ENCODE measurements around the gene ZC3H18. TPM values are rescaled to one million over a fixed set of nuclear protein-coding genes. Genes with fewer than 3 reads are reported as not detected.

Gene ZC3H18
- total and polyA plus RNA-seq, 3 experiments from 2014 or later, result 21.6 to 102 (median 91.4) TPM

GRCh38 chr16:88633684-88634140 is 63.5 kb downstream of the ZC3H18 start:
- peak; percentile 44 to 83 (median 69) for DNase-seq
- no peaks in the 10 kb centered on the region for H3K27me3 ChIP-seq (ENCODE audit: insufficient read depth, low read length, poor library complexity, severe bottlenecking)
- H3K27ac Mint-ChIP-seq, result peak overlapping the region; percentile 83 to 97 (median 92)
- ChIA-PET CTCF (interaction anchor here (0.7 to 4.2 kb wide), 11 partner anchors 13 to 1140 kb away, joined by 3 to 21 read pairs (median 3); partner anchors contain the start of genes GALNS, MVD, TRAPPC2L and ZC3H18), POLR2A (interaction anchor here (0.7 to 2.4 kb wide), 5 partner anchors 14 to 69 kb away, joined by 3 to 15 read pairs (median 4); partner anchors contain the start of gene MVD)
- peaks cover 0 to 39% (median 3%) of the 10 kb centered on the region in 3 donors for H3K36me3 Mint-ChIP-seq
- H3K4me1 ChIP-seq (ENCODE audit: insufficient read depth, low read length), result peaks cover 34% of the 10 kb centered on the region
- no peaks in the 10 kb centered on the region for H3K27me3 Mint-ChIP-seq
- peak overlapping the region; percentile 61 for H3K4me3 ChIP-seq (ENCODE audit: low read length)
- peak overlapping the region; percentile 75 to 90 (median 82) for H3K4me3 Mint-ChIP-seq
- H3K27ac ChIP-seq (ENCODE audit: low read depth, low read length), result peak overlapping the region; percentile 75
- peaks cover 0 to 6% (median 3%) of the 10 kb centered on the region in 5 donors for H3K9me3 Mint-ChIP-seq
- H3K36me3 ChIP-seq (ENCODE audit: insufficient read depth, low read length), result no peaks in the 10 kb centered on the region
- peaks cover 30 to 43% (median 31%) of the 10 kb centered on the region in 3 donors for H3K4me1 Mint-ChIP-seq
- H3K9me3 ChIP-seq (ENCODE audit: low read length), result no peaks in the 10 kb centered on the region

- Mint-ChIP-seq H3K27me3 (no peaks in the 10 kb centered on the region), H3K4me3 (peak overlapping the region; percentile 75 to 90 (median 82)), H3K4me1 (peaks cover 31 to 48% (median 31%) of the 10 kb centered on the region in 3 donors), H3K27ac (peak overlapping the region; percentile 83 to 97 (median 92)), H3K9me3 (peaks cover 0 to 6% (median 3%) of the 10 kb centered on the region in 5 donors), H3K36me3 (peaks cover 0 to 34% (median 3%) of the 10 kb centered on the region in 3 donors)
- POLR2A ChIA-PET, result interaction anchor here (1.6 to 2.4 kb wide), 2 partner anchors 14 to 68 kb away, joined by 8 to 15 read pairs; no protein-coding TSS in a partner anchor
- Histone ChIP-seq H3K4me1 (ENCODE audit: insufficient read depth, low read length) (peaks cover 40% of the 10 kb centered on the region), H3K9me3 (ENCODE audit: low read length) (no peaks in the 10 kb centered on the region), H3K27me3 (ENCODE audit: insufficient read depth, low read length, poor library complexity, severe bottlenecking) (no peaks in the 10 kb centered on the region), H3K36me3 (ENCODE audit: insufficient read depth, low read length) (no peaks in the 10 kb centered on the region), H3K4me3 (ENCODE audit: low read length) (peak overlapping the region; percentile 61), H3K27ac (ENCODE audit: low read depth, low read length) (peak overlapping the region; percentile 75)
- peak; percentile 46 to 73 (median 56) for DNase-seq
- CTCF ChIA-PET, result interaction anchor here (1.0 to 4.2 kb wide), 3 partner anchors 14 to 159 kb away, joined by 3 to 21 read pairs (median 6); partner anchors contain the start of gene ZC3H18
Observed at GRCh38 chr16:88634141-88634993, 64.2 kb downstream of the ZC3H18 start.

- Histone ChIP-seq H3K4me3 (ENCODE audit: low read length) (peak overlapping the region; percentile 61), H3K27me3 (ENCODE audit: insufficient read depth, low read length, poor library complexity, severe bottlenecking) (no peaks in the 10 kb centered on the region), H3K36me3 (ENCODE audit: insufficient read depth, low read length) (no peaks in the 10 kb centered on the region), H3K4me1 (ENCODE audit: insufficient read depth, low read length) (peaks cover 48% of the 10 kb centered on the region), H3K27ac (ENCODE audit: low read depth, low read length) (peak overlapping the region; percentile 75), H3K9me3 (ENCODE audit: low read length) (no peaks in the 10 kb centered on the region)
- peaks cover 0 to 3% of the 10 kb centered on the region in 2 donors for H3K27me3 Mint-ChIP-seq
- POLR2A ChIA-PET, result interaction anchor here (0.5 to 2.6 kb wide), 2 partner anchors 10 to 15 kb away, joined by 5 to 29 read pairs; no protein-coding TSS in a partner anchor
- peak overlapping the region; percentile 75 to 90 (median 82) for H3K4me3 Mint-ChIP-seq
- peak overlapping the region; percentile 78 to 96 (median 92) for H3K27ac Mint-ChIP-seq
- CTCF ChIA-PET, result no interaction called here
- no peak for DNase-seq
- H3K36me3 Mint-ChIP-seq, result peaks cover 0 to 28% (median 3%) of the 10 kb centered on the region in 3 donors
- peaks cover 0 to 6% (median 3%) of the 10 kb centered on the region in 5 donors for H3K9me3 Mint-ChIP-seq
- H3K4me1 Mint-ChIP-seq, result peaks cover 33 to 54% (median 35%) of the 10 kb centered on the region in 3 donors
Observed at GRCh38 chr16:88634994-88635670, 64.9 kb downstream of the ZC3H18 start.

- no peak overlapping the region for H3K27ac ChIP-seq (ENCODE audit: low read depth, low read length)
- Mint-ChIP-seq H3K27ac (peak overlapping the region; percentile 46 to 96 (median 92)), H3K4me1 (peaks cover 36 to 60% (median 41%) of the 10 kb centered on the region in 3 donors), H3K4me3 (peak overlapping the region; percentile 65 to 90 (median 78)), H3K9me3 (peaks cover 0 to 6% (median 3%) of the 10 kb centered on the region in 5 donors), H3K36me3 (peaks cover 0 to 24% (median 3%) of the 10 kb centered on the region in 3 donors), H3K27me3 (peaks cover 0 to 7% of the 10 kb centered on the region in 2 donors)
- ChIA-PET POLR2A (interaction anchor here (0.5 to 2.6 kb wide), 3 partner anchors 10 to 66 kb away, joined by 5 to 29 read pairs (median 6); partner anchors contain the start of gene ZC3H18), CTCF (no interaction called here)
- H3K9me3 ChIP-seq (ENCODE audit: low read length), result no peaks in the 10 kb centered on the region
- H3K4me3 ChIP-seq (ENCODE audit: low read length), result no peak overlapping the region
- H3K4me1 ChIP-seq (ENCODE audit: insufficient read depth, low read length), result peaks cover 50% of the 10 kb centered on the region
- H3K27me3 ChIP-seq (ENCODE audit: insufficient read depth, low read length, poor library complexity, severe bottlenecking), result no peaks in the 10 kb centered on the region
- H3K36me3 ChIP-seq (ENCODE audit: insufficient read depth, low read length), result no peaks in the 10 kb centered on the region
- no peak for DNase-seq
Observed at GRCh38 chr16:88635671-88636319, 65.6 kb downstream of the ZC3H18 start.

GRCh38 chr16:88636488-88637265 is 66.5 kb downstream of the ZC3H18 start:
- no peak overlapping the region for H3K4me3 ChIP-seq (ENCODE audit: low read length)
- ChIA-PET CTCF (interaction anchor here (0.9 to 2.9 kb wide), 7 partner anchors 13 to 70 kb away, joined by 3 to 17 read pairs (median 3); partner anchors contain the start of gene MVD), POLR2A (interaction anchor here (0.5 to 2.6 kb wide), 7 partner anchors 12 to 69 kb away, joined by 3 to 29 read pairs (median 5); partner anchors contain the start of gene ZC3H18)
- Mint-ChIP-seq H3K4me1 (peaks cover 36 to 65% (median 41%) of the 10 kb centered on the region in 3 donors), H3K36me3 (peaks cover 0 to 15% (median 3%) of the 10 kb centered on the region in 3 donors), H3K4me3 (peak overlapping the region; percentile 50 to 88 (median 76)), H3K9me3 (peaks cover 0 to 6% (median 3%) of the 10 kb centered on the region in 5 donors), H3K27me3 (peaks cover 0 to 7% of the 10 kb centered on the region in 2 donors), H3K27ac (peak overlapping the region; percentile 90 to 98 (median 94))
- H3K4me1 ChIP-seq (ENCODE audit: insufficient read depth, low read length), result peaks cover 50% of the 10 kb centered on the region
- no peaks in the 10 kb centered on the region for H3K9me3 ChIP-seq (ENCODE audit: low read length)
- H3K27ac ChIP-seq (ENCODE audit: low read depth, low read length), result peak overlapping the region; percentile 9
- H3K27me3 ChIP-seq (ENCODE audit: insufficient read depth, low read length, poor library complexity, severe bottlenecking), result no peaks in the 10 kb centered on the region
- no peaks in the 10 kb centered on the region for H3K36me3 ChIP-seq (ENCODE audit: insufficient read depth, low read length)
- peak in 1 of 5 donors; percentile 20 for DNase-seq

- Histone ChIP-seq H3K4me3 (ENCODE audit: low read length) (no peak within 1 kb of the TSS), H3K4me1 (ENCODE audit: insufficient read depth, low read length) (peaks cover 48% of the 10 kb centered on the region), H3K27me3 (ENCODE audit: insufficient read depth, low read length, poor library complexity, severe bottlenecking) (no peaks in the 10 kb centered on the region), H3K9me3 (ENCODE audit: low read length) (no peaks in the 10 kb centered on the region), H3K27ac (ENCODE audit: low read depth, low read length) (no peak within 1 kb of the TSS), H3K36me3 (ENCODE audit: insufficient read depth, low read length) (no peaks in the 10 kb centered on the region)
- H3K9me3 Mint-ChIP-seq, result peaks cover 0 to 6% (median 3%) of the 10 kb centered on the region in 5 donors
- no peak for DNase-seq
- peaks cover 0 to 16% (median 0%) of the 10 kb centered on the region in 3 donors for H3K36me3 Mint-ChIP-seq
- peak within 1 kb of the TSS; percentile 86 to 98 (median 93) for H3K27ac Mint-ChIP-seq
- peaks cover 34 to 63% (median 39%) of the 10 kb centered on the region in 3 donors for H3K4me1 Mint-ChIP-seq
- H3K27me3 Mint-ChIP-seq, result peaks cover 0 to 7% of the 10 kb centered on the region in 2 donors
- peak within 1 kb of the TSS in 6 of 7 donors; percentile 47 to 84 (median 66) for H3K4me3 Mint-ChIP-seq
- ChIA-PET POLR2A (interaction anchor here (0.7 to 2.0 kb wide), 5 partner anchors 19 to 67 kb away, joined by 3 to 5 read pairs (median 5); no protein-coding TSS in a partner anchor), CTCF (interaction anchor here (0.7 to 2.9 kb wide), 3 partner anchors 19 to 771 kb away, joined by 3 to 17 read pairs (median 4); no protein-coding TSS in a partner anchor)
Observed at GRCh38 chr16:88638323-88639230, 68.4 kb downstream of the ZC3H18 start, which contains the start of gene IL17C. Gene IL17C (plus strand): TSS chr16:88638572. CDS start chr16:88638642, 70 bp downstream.
